Karpas-422 (cell line): ENCODE results near the gene SUCO. TPM values are rescaled to one million over a fixed set of nuclear protein-coding genes. Genes with fewer than 3 reads are reported as not detected.

Experiments used
- DNase-seq: peaks from one replicate; pipeline ENCODE4 v3.0.0-alpha.2; 2015
- H2AFZ ChIP-seq: fragments of 200-600 bp; sonication (generic); 2 replicates; pipeline ENCODE4 v1.6.1; 2014; ENCODE audit warnings: antibody characterized with exemption, low read length, mixed read lengths
- H3K27ac ChIP-seq: fragments of 200-600 bp; sonication (generic); 2 replicates; pipeline ENCODE4 v1.5.1; 2014; ENCODE audit warnings: mild to moderate bottlenecking, low read length, moderate library complexity
- H3K27me3 ChIP-seq: fragments of 200-600 bp; sonication (generic); 2 replicates; pipeline ENCODE4 v1.6.1; 2014; ENCODE audit warnings: low read length, mixed read lengths
- H3K36me3 ChIP-seq: fragments of 200-600 bp; sonication (generic); 2 replicates; pipeline ENCODE4 v1.6.1; 2014; ENCODE audit warnings: low read length, mixed read lengths; ENCODE audit not compliant: insufficient read depth
- H3K4me1 ChIP-seq: fragments of 200-600 bp; sonication (generic); 2 replicates; pipeline ENCODE4 v1.6.1; 2014; ENCODE audit warnings: mild to moderate bottlenecking, low read length, mixed read lengths
- H3K4me2 ChIP-seq: fragments of 200-600 bp; sonication (generic); 2 replicates; pipeline ENCODE4 v1.6.1; 2014; ENCODE audit warnings: low read length, low read depth, mild to moderate bottlenecking; ENCODE audit not compliant: poor library complexity, severe bottlenecking
- H3K4me3 ChIP-seq: fragments of 200-600 bp; sonication (generic); 2 replicates; pipeline ENCODE4 v1.5.1; 2014; ENCODE audit warnings: mild to moderate bottlenecking, antibody characterized with exemption, low read length, mixed read lengths
- H3K79me2 ChIP-seq: fragments of 200-600 bp; sonication (generic); 2 replicates; pipeline ENCODE4 v1.6.1; 2014; ENCODE audit warnings: mild to moderate bottlenecking, low read length, mixed read lengths
- H3K9ac ChIP-seq: fragments of 200-600 bp; sonication (generic); 2 replicates; pipeline ENCODE4 v1.6.0; 2014; ENCODE audit warnings: low read length
- H3K9me2 ChIP-seq: fragments of 200-600 bp; sonication (generic), shearing (Covaris generic); replicated peaks from 2 replicates; pipeline ENCODE4 v1.6.0; 2014; ENCODE audit warnings: mild to moderate bottlenecking, low read length, moderate library complexity; ENCODE audit not compliant: insufficient read depth
- H3K9me3 ChIP-seq: fragments of 300-700, 200-600 bp; sonication (generic); 2 replicates; pipeline ENCODE4 v1.6.1; 2014; ENCODE audit warnings: low read length, mixed read lengths
- H4K20me1 ChIP-seq: fragments of 200-600 bp; sonication (generic); 2 replicates; pipeline ENCODE4 v1.6.1; 2014; ENCODE audit warnings: mild to moderate bottlenecking, antibody characterized with exemption, low read length, low read depth; ENCODE audit not compliant: insufficient read depth
- total RNA-seq: library from RNA; depleted of rRNA; stranded (reverse); fragments of >200 nt; shearing (Covaris generic); gene quantifications from 2 replicates; pipeline ENCODE4 v1.2.3, GENCODE V29; 2014; ENCODE audit warnings: low replicate concordance; rRNA removed

Gene SUCO, protein sequence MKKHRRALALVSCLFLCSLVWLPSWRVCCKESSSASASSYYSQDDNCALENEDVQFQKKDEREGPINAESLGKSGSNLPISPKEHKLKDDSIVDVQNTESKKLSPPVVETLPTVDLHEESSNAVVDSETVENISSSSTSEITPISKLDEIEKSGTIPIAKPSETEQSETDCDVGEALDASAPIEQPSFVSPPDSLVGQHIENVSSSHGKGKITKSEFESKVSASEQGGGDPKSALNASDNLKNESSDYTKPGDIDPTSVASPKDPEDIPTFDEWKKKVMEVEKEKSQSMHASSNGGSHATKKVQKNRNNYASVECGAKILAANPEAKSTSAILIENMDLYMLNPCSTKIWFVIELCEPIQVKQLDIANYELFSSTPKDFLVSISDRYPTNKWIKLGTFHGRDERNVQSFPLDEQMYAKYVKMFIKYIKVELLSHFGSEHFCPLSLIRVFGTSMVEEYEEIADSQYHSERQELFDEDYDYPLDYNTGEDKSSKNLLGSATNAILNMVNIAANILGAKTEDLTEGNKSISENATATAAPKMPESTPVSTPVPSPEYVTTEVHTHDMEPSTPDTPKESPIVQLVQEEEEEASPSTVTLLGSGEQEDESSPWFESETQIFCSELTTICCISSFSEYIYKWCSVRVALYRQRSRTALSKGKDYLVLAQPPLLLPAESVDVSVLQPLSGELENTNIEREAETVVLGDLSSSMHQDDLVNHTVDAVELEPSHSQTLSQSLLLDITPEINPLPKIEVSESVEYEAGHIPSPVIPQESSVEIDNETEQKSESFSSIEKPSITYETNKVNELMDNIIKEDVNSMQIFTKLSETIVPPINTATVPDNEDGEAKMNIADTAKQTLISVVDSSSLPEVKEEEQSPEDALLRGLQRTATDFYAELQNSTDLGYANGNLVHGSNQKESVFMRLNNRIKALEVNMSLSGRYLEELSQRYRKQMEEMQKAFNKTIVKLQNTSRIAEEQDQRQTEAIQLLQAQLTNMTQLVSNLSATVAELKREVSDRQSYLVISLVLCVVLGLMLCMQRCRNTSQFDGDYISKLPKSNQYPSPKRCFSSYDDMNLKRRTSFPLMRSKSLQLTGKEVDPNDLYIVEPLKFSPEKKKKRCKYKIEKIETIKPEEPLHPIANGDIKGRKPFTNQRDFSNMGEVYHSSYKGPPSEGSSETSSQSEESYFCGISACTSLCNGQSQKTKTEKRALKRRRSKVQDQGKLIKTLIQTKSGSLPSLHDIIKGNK (N-terminal part only)
- 22.9 and 52.3 TPM in 2 replicates for total RNA-seq

DNA sequence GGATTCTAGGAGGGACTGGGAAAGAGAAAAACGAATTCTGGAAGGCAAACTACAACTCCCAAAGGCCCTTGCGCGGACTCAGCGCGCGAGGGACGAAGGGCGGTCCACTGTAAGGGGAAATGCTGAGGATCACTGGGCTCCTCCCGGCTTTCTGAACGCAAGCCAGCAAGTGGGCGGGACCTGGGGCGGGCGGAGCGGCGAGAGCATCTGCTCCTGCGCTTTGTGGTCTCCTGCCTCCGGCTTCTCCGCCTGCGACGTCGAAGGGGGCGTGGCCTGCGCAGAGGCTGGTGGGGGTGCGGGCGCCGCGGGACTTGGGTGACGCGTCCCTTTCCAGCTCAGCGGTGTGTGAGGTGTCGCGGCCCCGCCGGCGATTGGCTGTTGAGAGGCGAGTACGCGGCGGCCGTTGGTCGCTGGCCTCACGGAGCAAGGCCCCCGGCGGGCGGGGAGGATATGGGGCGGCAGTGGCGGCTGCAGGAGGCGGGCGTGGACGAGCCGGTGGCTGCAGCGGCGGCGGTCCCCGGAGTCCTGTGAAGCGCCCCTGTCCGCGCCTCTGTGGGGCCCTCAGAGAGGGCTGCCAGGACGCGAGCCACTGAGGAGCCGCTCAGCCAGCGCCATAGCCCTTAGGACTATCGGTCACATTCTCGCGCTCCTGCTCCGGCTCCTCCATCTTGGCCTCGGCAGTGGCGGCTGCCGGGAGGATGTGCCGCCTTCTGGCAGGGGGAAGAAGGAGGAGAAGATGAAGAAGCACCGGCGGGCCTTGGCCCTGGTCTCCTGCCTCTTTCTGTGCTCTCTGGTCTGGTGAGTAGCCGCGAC is at the start of gene SUCO:
Gene SUCO (plus strand): TSS at position 451 of the 813 bp plus-strand sequence. CDS start 286 bp downstream, at position 737.
- peak; percentile 100 for DNase-seq
- peaks cover 7% of the 10 kb centered on the region; the same call in 1 of the 2 replicates for H4K20me1 ChIP-seq
- H3K27ac ChIP-seq: peak within 1 kb of the TSS; percentile 78
- peaks cover 49% of the 10 kb centered on the region for H3K79me2 ChIP-seq
- H3K4me2 ChIP-seq: peak within 1 kb of the TSS; percentile 90
- H3K9ac ChIP-seq: peak within 1 kb of the TSS; percentile 87
- H3K4me3 ChIP-seq: peak within 1 kb of the TSS; percentile 90
- peak within 1 kb of the TSS; percentile 93 for H2AFZ ChIP-seq
- H3K9me3 ChIP-seq: no peaks in the 10 kb centered on the region
- no peaks in the 10 kb centered on the region for H3K9me2 ChIP-seq
- no peaks in the 10 kb centered on the region for H3K36me3 ChIP-seq
- H3K27me3 ChIP-seq: no peaks in the 10 kb centered on the region
- H3K4me1 ChIP-seq: peaks cover 43% of the 10 kb centered on the region

DNA sequence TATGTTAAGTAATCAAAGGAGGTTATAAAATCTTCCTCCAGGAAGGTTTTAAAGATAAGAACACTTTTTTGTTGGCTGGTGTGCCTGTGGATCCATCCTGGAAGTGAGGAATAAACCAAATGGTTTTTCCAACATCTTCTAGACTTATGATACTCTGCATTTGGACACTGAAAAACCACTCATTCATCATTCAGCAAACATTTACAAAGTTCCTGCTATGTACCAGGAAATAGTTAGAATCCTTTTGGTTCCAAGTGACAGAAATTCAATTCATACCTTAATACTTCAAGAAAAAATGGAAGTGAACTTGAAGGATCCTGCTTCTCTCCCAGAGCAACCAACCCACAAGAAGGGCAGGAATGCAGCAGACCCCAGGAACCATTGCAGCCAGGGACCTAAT is 49.5 kb upstream of the SUCO start:
- Histone ChIP-seq H3K36me3 (no peaks in the 10 kb centered on the region), H3K27me3 (no peaks in the 10 kb centered on the region), H3K4me2 (no peak overlapping the region), H3K9me2 (no peaks in the 10 kb centered on the region), H2AFZ (no peak overlapping the region), H3K9ac (no peak overlapping the region), H4K20me1 (no peaks in the 10 kb centered on the region), H3K4me1 (no peaks in the 10 kb centered on the region), H3K4me3 (no peak overlapping the region), H3K79me2 (no peaks in the 10 kb centered on the region), H3K27ac (no peak overlapping the region), H3K9me3 (no peaks in the 10 kb centered on the region)
- DNase-seq: no peak

- H3K9ac ChIP-seq: no peak overlapping the region
- no peak overlapping the region for H3K4me2 ChIP-seq
- H4K20me1 ChIP-seq: no peaks in the 10 kb centered on the region
- H3K4me3 ChIP-seq: no peak overlapping the region
- no peak overlapping the region for H2AFZ ChIP-seq
- DNase-seq: no peak
- no peaks in the 10 kb centered on the region for H3K27me3 ChIP-seq
- no peaks in the 10 kb centered on the region for H3K4me1 ChIP-seq
- H3K36me3 ChIP-seq: no peaks in the 10 kb centered on the region
- no peak overlapping the region for H3K27ac ChIP-seq
- no peaks in the 10 kb centered on the region for H3K9me3 ChIP-seq
- H3K9me2 ChIP-seq: no peaks in the 10 kb centered on the region
- H3K79me2 ChIP-seq: no peaks in the 10 kb centered on the region
These were observed 48.7 kb upstream of the SUCO start for GRCh38 chr1:172484252-172484651.

DNA sequence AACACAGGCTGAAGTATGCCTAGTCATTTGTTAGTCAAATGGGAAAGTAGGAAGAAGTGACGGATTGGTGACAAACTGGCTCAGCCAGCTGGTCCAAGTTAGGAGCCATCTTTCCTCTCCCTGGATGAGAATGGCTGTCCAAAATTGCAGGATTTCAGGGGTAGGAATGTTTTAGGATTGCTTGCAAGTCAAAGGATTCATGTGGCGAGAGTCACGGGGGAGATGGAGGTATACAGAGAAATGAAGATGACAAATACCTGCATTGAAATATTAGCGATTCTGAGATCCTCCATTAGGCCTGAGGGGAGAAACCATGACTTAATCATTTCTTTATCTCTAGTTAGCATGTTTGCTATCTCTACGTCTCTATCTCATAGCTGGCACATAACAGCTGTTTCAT is 47.3 kb upstream of the SUCO start:
- Histone ChIP-seq H2AFZ (no peak overlapping the region), H3K79me2 (no peaks in the 10 kb centered on the region), H3K9me2 (no peaks in the 10 kb centered on the region), H3K9me3 (no peaks in the 10 kb centered on the region), H4K20me1 (no peaks in the 10 kb centered on the region), H3K27ac (no peak overlapping the region), H3K9ac (no peak overlapping the region), H3K36me3 (no peaks in the 10 kb centered on the region), H3K27me3 (no peaks in the 10 kb centered on the region), H3K4me1 (no peaks in the 10 kb centered on the region), H3K4me2 (no peak overlapping the region), H3K4me3 (no peak overlapping the region)
- no peak for DNase-seq

GRCh38 chr1:172486805-172487454 is 46.0 kb upstream of the SUCO start:
- no peak overlapping the region for H3K27ac ChIP-seq
- no peaks in the 10 kb centered on the region for H3K4me1 ChIP-seq
- no peak overlapping the region for H3K4me2 ChIP-seq
- no peaks in the 10 kb centered on the region for H3K27me3 ChIP-seq
- no peak overlapping the region for H3K4me3 ChIP-seq
- DNase-seq: no peak
- H3K9me3 ChIP-seq: no peaks in the 10 kb centered on the region
- no peaks in the 10 kb centered on the region for H3K36me3 ChIP-seq
- no peaks in the 10 kb centered on the region for H3K79me2 ChIP-seq
- no peaks in the 10 kb centered on the region for H3K9me2 ChIP-seq
- no peaks in the 10 kb centered on the region for H4K20me1 ChIP-seq
- no peak overlapping the region for H3K9ac ChIP-seq
- H2AFZ ChIP-seq: no peak overlapping the region

- Histone ChIP-seq H3K9me2 (no peaks in the 10 kb centered on the region), H3K4me1 (no peaks in the 10 kb centered on the region), H3K9ac (no peak overlapping the region), H3K27ac (no peak overlapping the region), H2AFZ (no peak overlapping the region), H3K4me3 (no peak overlapping the region), H3K9me3 (no peaks in the 10 kb centered on the region), H3K36me3 (no peaks in the 10 kb centered on the region), H3K4me2 (no peak overlapping the region), H3K27me3 (no peaks in the 10 kb centered on the region), H4K20me1 (no peaks in the 10 kb centered on the region), H3K79me2 (no peaks in the 10 kb centered on the region)
- DNase-seq: no peak
These were observed 45.4 kb upstream of the SUCO start for GRCh38 chr1:172487550-172487949.

- DNase-seq: no peak
- no peak overlapping the region for H3K4me3 ChIP-seq
- no peaks in the 10 kb centered on the region for H3K36me3 ChIP-seq
- H3K9me3 ChIP-seq: no peaks in the 10 kb centered on the region
- H4K20me1 ChIP-seq: no peaks in the 10 kb centered on the region
- no peaks in the 10 kb centered on the region for H3K9me2 ChIP-seq
- H2AFZ ChIP-seq: no peak overlapping the region
- H3K27me3 ChIP-seq: no peaks in the 10 kb centered on the region
- H3K27ac ChIP-seq: no peak overlapping the region
- no peaks in the 10 kb centered on the region for H3K79me2 ChIP-seq
- no peaks in the 10 kb centered on the region for H3K4me1 ChIP-seq
- no peak overlapping the region for H3K9ac ChIP-seq
- no peak overlapping the region for H3K4me2 ChIP-seq
These were observed 44.6 kb upstream of the SUCO start for GRCh38 chr1:172488393-172488792.
